Skeletal muscle satellite cell (primary cell): ENCODE results near the gene AFF3.

Source experiments
- H3K27me3 ChIP-seq: 2 replicates; pipeline ENCODE4 v1.7.0; 2013; ENCODE audit warnings: low read length; ENCODE audit not compliant: control insufficient read depth, insufficient read depth
- H3K36me3 ChIP-seq: 2 replicates; pipeline ENCODE4 v1.7.0; 2013; ENCODE audit warnings: mild to moderate bottlenecking, control low read depth, low read length; ENCODE audit not compliant: insufficient read depth
- H3K4me1 ChIP-seq: 2 replicates; pipeline ENCODE4 v1.7.0; 2013; ENCODE audit warnings: low read length; ENCODE audit not compliant: control insufficient read depth, insufficient read depth
- H3K4me2 ChIP-seq: 2 replicates; pipeline ENCODE4 v1.7.0; 2013; ENCODE audit warnings: mild to moderate bottlenecking, low read length
- H3K4me3 ChIP-seq: 2 replicates; pipeline ENCODE4 v1.7.0; 2013; ENCODE audit warnings: low read length
- H3K9ac ChIP-seq: 2 replicates; pipeline ENCODE4 v1.7.0; 2013; ENCODE audit warnings: mild to moderate bottlenecking, low read depth, low read length, moderate library complexity
- H3K9me3 ChIP-seq: replicated peaks from 2 replicates; pipeline ENCODE4 v1.7.0; 2013; ENCODE audit warnings: mild to moderate bottlenecking, control low read depth, low read length

The AFF3 gene

GRCh38 chr2:99974275-99974674, 168.1 kb downstream of the AFF3 start:
- no peak overlapping the region for H3K9ac ChIP-seq
- H3K36me3 ChIP-seq = no peaks in the 10 kb centered on the region
- H3K4me1 ChIP-seq = peaks cover 5% of the 10 kb centered on the region
- no peak overlapping the region for H3K4me2 ChIP-seq
- H3K4me3 ChIP-seq = no peak overlapping the region
- H3K27me3 ChIP-seq = peaks cover 4% of the 10 kb centered on the region
- no peaks in the 10 kb centered on the region for H3K9me3 ChIP-seq

GRCh38 chr2:99971326-99971900, 171.0 kb downstream of the AFF3 start:
- Histone ChIP-seq H3K27me3 (peaks cover 4% of the 10 kb centered on the region), H3K4me1 (peaks cover 5% of the 10 kb centered on the region), H3K4me3 (no peak overlapping the region), H3K4me2 (no peak overlapping the region), H3K9ac (no peak overlapping the region), H3K36me3 (no peaks in the 10 kb centered on the region), H3K9me3 (no peaks in the 10 kb centered on the region)

- Histone ChIP-seq H3K4me1 (peaks cover 5% of the 10 kb centered on the region), H3K9ac (no peak overlapping the region), H3K4me3 (no peak overlapping the region), H3K36me3 (no peaks in the 10 kb centered on the region), H3K4me2 (no peak overlapping the region), H3K27me3 (peaks cover 4% of the 10 kb centered on the region), H3K9me3 (no peaks in the 10 kb centered on the region)
Observed at GRCh38 chr2:99970292-99970868, 172.0 kb downstream of the AFF3 start.

- Histone ChIP-seq H3K4me3 (no peak overlapping the region), H3K9ac (no peak overlapping the region), H3K36me3 (no peaks in the 10 kb centered on the region), H3K4me1 (no peaks in the 10 kb centered on the region), H3K27me3 (no peaks in the 10 kb centered on the region), H3K4me2 (no peak overlapping the region), H3K9me3 (no peaks in the 10 kb centered on the region)
Observed at GRCh38 chr2:99961196-99961913, 181.0 kb downstream of the AFF3 start.

GRCh38 chr2:99960790-99961189, 181.6 kb downstream of the AFF3 start:
- H3K4me3 ChIP-seq = no peak overlapping the region
- H3K27me3 ChIP-seq = no peaks in the 10 kb centered on the region
- no peak overlapping the region for H3K4me2 ChIP-seq
- no peak overlapping the region for H3K9ac ChIP-seq
- no peaks in the 10 kb centered on the region for H3K9me3 ChIP-seq
- no peaks in the 10 kb centered on the region for H3K36me3 ChIP-seq
- no peaks in the 10 kb centered on the region for H3K4me1 ChIP-seq

- Histone ChIP-seq H3K36me3 (no peaks in the 10 kb centered on the region), H3K9ac (no peak overlapping the region), H3K4me1 (no peaks in the 10 kb centered on the region), H3K9me3 (no peaks in the 10 kb centered on the region), H3K4me3 (no peak overlapping the region), H3K27me3 (no peaks in the 10 kb centered on the region), H3K4me2 (no peak overlapping the region)
Observed at GRCh38 chr2:99960291-99960690, 182.1 kb downstream of the AFF3 start.

GRCh38 chr2:99959261-99960014, 183.0 kb downstream of the AFF3 start:
- H3K4me1 ChIP-seq = no peaks in the 10 kb centered on the region
- H3K27me3 ChIP-seq = no peaks in the 10 kb centered on the region
- H3K9me3 ChIP-seq = no peaks in the 10 kb centered on the region
- H3K9ac ChIP-seq = no peak overlapping the region
- no peaks in the 10 kb centered on the region for H3K36me3 ChIP-seq
- H3K4me2 ChIP-seq = no peak overlapping the region
- H3K4me3 ChIP-seq = no peak overlapping the region

GRCh38 chr2:99957332-99958133, 184.9 kb downstream of the AFF3 start:
- H3K9ac ChIP-seq = no peak overlapping the region
- no peaks in the 10 kb centered on the region for H3K36me3 ChIP-seq
- H3K4me3 ChIP-seq = no peak overlapping the region
- no peaks in the 10 kb centered on the region for H3K27me3 ChIP-seq
- H3K4me1 ChIP-seq = no peaks in the 10 kb centered on the region
- H3K4me2 ChIP-seq = no peak overlapping the region
- H3K9me3 ChIP-seq = no peaks in the 10 kb centered on the region

GRCh38 chr2:99956232-99957030, 186.0 kb downstream of the AFF3 start:
- H3K4me1 ChIP-seq = no peaks in the 10 kb centered on the region
- no peak overlapping the region for H3K9ac ChIP-seq
- no peak overlapping the region for H3K4me2 ChIP-seq
- no peaks in the 10 kb centered on the region for H3K36me3 ChIP-seq
- H3K4me3 ChIP-seq = no peak overlapping the region
- no peaks in the 10 kb centered on the region for H3K27me3 ChIP-seq
- H3K9me3 ChIP-seq = no peaks in the 10 kb centered on the region

GRCh38 chr2:99953750-99954149, 188.6 kb downstream of the AFF3 start:
- Histone ChIP-seq H3K9ac (no peak overlapping the region), H3K27me3 (no peaks in the 10 kb centered on the region), H3K4me3 (no peak overlapping the region), H3K4me1 (no peaks in the 10 kb centered on the region), H3K9me3 (no peaks in the 10 kb centered on the region), H3K36me3 (no peaks in the 10 kb centered on the region), H3K4me2 (no peak overlapping the region)
